ENCODE results near the gene ARMC2.
"Not testable (repeated sequence)": the region's sequence is repeated elsewhere in the genome, so short reads cannot be mapped to it uniquely, and the experiment has no call there.

ARMC2 gene

DNA sequence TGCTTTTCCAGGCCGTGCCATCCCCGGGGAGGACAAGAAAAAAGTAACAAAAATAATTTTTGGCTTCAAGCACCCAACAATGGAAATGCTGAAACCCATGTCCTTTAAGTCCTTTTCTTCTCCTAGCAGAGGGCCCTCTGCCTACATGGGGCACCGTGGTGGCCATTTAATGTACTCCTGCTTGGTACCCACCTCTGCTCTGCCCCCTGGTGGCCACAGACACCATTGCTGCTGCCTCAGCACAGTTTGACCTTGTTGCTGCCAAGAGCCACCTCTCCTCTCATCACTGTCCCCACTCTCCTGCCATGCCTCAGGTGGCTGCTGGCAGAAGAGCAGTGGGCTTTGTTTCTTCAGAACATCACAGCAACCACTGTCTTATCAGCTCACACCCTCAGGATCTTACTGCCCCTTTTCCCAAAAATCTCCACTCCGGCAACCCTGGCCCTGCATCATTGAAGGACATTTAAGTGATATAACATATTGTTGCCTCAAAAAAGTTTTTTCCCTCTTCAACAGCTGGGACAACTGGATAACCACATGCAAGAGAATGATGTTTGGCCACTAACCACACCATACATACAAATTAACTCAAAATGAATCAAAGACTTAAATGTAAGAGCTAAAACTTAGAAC is 12.9 kb upstream of the ARMC2 start:
- DNase-seq (ENCODE audit: low read depth in 2 of 2) = peak; percentile 53 to 68

DNA sequence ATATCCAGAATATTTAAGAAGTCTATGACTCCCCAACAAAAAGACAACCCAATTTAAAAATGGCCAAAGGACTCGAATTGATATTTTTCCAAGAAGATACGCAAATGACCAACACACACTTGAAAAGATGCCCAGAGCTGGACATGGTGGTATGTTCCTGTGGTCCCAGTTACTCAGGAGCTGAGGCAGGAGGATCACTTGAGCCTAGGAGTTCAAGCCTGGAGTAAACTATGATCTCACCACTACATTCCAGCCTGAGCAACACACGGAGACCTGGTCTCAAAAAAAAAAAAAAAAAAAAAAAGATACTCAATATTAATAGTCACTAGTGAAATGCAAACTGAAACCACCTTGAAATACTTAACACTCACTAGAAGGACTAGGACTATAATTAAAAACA is 12.2 kb upstream of the ARMC2 start:
- no peak for DNase-seq (ENCODE audit: low read depth in 2 of 2)

- DNase-seq (ENCODE audit: low read depth in 2 of 2) = no peak
Observed at GRCh38 chr6:108837236-108837971, 10.8 kb upstream of the ARMC2 start.

- no peak for DNase-seq (ENCODE audit: low read depth in 2 of 2)
Observed at GRCh38 chr6:108838101-108838717, 10.0 kb upstream of the ARMC2 start.

GRCh38 chr6:108839083-108839642 is 9.1 kb upstream of the ARMC2 start:
- no peak for DNase-seq (ENCODE audit: low read depth in 2 of 2)

DNA sequence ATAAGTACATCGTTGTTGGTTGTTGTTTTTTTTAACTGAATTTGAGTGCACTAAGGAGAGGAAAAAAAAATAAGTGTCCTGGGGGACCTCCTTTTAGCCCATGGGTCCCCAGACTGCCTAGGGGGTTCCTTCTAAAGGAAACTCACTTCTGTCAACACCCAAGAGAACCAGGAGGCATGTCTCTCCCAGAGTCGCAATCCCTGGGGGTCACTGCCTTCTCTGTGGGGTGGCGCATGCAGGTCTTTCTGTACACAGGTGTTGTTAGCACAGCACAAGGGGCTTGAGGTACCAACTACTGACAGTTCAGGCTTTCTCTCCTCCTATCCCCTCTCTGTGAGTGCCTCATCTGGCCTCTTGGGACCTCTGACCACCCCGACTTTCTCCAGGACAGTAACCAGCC is 7.3 kb upstream of the ARMC2 start:
- DNase-seq (ENCODE audit: low read depth in 2 of 2) = no peak

- no peak for DNase-seq (ENCODE audit: low read depth in 2 of 2)
Observed at GRCh38 chr6:108841377-108841855, 6.8 kb upstream of the ARMC2 start.

- no peak for DNase-seq (ENCODE audit: low read depth in 2 of 2)
Observed at GRCh38 chr6:108844135-108844534, 4.1 kb upstream of the ARMC2 start.

DNA sequence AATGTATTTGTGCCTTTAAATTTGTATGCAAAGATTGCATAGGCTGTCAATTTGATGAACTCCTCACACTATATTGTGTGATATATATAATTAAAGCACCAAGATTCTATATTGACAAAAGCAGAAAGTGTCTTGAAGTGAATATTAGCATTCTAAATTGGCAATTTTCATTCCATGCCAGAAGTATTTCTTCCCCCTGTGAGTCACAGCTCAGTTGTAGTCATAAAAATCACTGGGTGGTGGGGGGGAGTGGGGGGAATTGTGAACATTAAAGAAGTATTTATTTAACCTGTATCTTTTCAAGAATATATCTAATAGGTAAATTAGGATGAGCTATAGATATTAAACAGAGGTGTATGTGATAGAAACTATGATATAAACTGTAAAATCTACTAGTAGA is 3.1 kb upstream of the ARMC2 start:
- no peak for DNase-seq (ENCODE audit: low read depth in 2 of 2)

DNA sequence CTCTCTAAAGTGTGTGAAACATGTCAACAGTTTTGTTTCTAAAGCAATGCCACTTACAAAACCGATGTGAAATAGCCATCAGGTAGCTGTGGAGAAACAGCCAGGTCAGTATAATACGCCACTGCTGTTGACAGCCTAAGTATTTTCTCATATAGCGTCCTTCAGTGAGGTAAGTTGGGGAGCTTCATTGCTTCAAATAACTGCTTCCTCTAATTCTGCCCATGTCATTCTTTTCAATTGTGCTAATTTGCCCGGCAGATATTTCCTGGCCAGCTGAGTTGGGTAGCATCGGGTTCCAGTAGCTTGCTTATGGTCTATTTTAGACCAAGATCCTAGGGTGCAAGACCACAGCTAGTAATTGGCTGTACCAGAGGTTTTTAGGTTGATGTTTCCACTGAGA is 2.1 kb upstream of the ARMC2 start:
- no peak for DNase-seq (ENCODE audit: low read depth in 2 of 2)

- no peak for DNase-seq (ENCODE audit: low read depth in 2 of 2)
Observed at GRCh38 chr6:108846628-108847027, 1.6 kb upstream of the ARMC2 start.

DNA sequence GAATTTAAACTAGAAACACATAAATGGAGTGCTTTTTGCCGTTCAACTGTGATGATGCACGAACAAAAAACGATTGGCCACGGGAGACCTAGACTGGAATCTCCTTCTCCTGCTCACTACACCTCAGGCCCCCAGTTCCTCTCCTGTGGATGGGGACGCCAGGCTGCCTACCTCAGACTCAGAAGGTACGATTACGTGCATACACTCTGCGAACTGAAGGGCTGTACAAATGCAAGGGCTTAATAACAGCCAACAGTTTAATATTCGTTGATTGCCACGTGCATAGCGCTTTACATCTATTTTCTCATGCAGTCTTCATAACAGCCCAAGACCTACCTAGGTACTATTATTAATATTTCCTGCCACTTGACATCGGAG is 495 bp upstream of the ARMC2 start:
- DNase-seq (ENCODE audit: low read depth in 2 of 2) = no peak

- no peak for DNase-seq (ENCODE audit: low read depth in 2 of 2)
Observed at GRCh38 chr6:108850669-108851465, 2.6 kb downstream of the ARMC2 start.

DNA sequence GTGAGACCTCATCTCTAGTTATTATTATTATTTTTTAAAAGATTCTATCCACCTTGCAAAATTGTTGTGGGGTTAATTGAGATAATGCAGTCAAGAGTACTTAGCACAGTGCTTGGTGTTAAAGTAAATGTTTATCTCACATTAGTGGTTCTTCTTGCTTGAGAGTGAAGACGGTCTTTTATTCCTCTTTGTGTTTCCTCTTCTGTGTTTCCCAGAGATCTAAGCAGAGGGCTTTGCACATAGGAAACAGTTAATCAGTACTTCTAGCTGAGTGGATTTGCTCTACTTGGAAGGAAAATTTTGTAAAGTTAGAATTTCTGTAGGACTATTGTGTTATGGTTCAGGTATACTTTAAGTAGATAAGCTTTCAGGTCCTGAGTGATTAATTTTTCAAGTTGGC is 3.5 kb downstream of the ARMC2 start:
- DNase-seq (ENCODE audit: low read depth in 2 of 2) = no peak

- DNase-seq (ENCODE audit: low read depth in 2 of 2) = no peak
Observed at GRCh38 chr6:108853077-108853476, 4.9 kb downstream of the ARMC2 start.

GRCh38 chr6:108862479-108863191 is 14.4 kb downstream of the ARMC2 start:
- no peak for DNase-seq (ENCODE audit: low read depth in 2 of 2)

- not testable (repeated sequence) for DNase-seq (ENCODE audit: low read depth in 2 of 2)
Observed at GRCh38 chr6:108865751-108866286, 17.6 kb downstream of the ARMC2 start.

DNA sequence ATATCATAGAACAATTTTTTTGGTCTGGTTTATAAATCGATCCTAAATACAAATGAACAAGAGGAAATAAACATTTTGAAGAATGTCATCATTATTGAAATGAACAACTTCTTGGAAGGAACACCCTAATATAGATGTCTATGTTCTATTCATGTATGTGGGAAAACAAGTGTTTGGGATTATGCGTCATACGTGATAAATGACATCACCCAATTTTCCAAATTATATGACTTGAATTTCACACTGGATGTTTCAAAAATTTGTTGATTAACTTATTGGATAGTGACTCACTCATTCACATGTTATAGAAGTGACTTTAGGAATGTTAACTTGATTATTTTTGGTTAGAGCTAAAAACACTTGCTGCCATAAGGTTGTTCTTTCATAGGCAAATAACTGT is 18.6 kb downstream of the ARMC2 start:
- no peak for DNase-seq (ENCODE audit: low read depth in 2 of 2)

GRCh38 chr6:108868647-108869046 is 20.4 kb downstream of the ARMC2 start:
- DNase-seq (ENCODE audit: low read depth in 2 of 2) = no peak

- DNase-seq (ENCODE audit: low read depth in 2 of 2) = no peak
Observed at GRCh38 chr6:108869876-108870275, 21.7 kb downstream of the ARMC2 start.

DNA sequence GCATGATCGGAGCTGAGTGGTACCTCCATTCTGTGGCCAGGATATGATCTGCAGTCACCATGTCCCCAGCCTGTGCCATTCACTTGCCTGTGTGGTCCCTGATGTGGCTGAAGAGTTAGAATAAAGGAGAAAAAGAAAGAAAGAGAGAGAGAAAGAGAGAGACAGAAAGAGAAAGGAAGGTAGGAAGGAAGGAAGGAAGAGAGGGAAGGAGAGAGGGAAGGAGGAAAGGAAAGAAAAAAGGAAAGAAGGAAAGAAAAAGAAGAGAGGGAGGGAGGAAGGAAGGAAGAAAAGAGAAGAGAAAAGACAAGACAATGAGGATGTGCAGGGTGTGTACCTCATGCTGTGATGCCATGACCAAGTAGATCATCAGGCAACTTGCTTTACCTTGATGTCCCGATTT is 22.1 kb downstream of the ARMC2 start:
- DNase-seq (ENCODE audit: low read depth in 2 of 2) = no peak
